GM18508 (cell line): ENCODE results near the gene ZNF670.
"Not testable (repeated sequence)": the region's sequence is repeated elsewhere in the genome, so short reads cannot be mapped to it uniquely, and the experiment has no call there.

ENCODE experiments used
- ATAC-seq: cut with Tn5 transposase; IDR thresholded peaks from one replicate; pipeline ENCODE4 v1.9.1; 2021; ENCODE audit warnings: moderate number of reproducible peaks; ENCODE audit not compliant: insufficient read depth, unreplicated experiment

The ZNF670 gene

DNA sequence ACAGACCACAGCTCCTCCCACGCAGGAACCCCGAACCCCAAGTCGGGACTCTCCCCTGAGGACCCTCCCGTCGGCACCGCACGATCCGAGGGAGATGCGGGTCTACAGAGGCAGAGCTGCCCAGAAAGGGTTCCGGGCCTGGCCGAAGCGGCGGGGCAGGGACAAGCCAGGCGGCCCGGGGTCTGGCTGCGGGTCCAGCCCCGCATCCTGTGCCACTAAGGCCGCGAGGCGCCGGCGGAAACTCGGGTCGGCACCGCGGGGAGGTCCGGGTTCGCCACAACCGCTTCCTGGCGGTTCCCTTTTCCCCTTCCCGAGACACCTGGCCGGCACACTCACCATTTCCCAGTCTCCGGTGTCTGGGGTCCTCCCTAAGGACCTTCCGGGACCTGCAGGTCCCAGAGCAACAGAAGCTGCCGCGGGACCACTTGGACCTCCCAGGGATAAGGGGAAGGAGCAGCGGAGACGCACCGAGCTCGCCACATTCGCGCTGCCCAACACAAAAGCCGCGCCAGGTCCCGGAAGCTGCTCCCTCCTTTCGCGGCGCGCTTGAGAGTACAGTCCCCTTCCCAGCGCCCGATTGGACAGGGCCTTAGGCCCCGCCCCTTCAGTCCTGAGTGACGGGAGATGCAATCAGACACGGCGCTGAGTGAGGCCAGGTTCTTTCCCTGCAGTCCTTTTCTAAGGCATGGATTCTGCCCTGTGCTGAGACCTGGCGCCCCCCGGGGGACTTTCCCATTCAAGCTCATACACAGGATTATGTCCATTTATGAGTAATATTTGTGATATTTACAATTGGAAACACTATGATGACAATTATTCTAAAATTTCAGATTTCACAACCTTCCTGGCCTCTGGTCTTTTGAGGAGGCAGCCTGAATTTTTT, at the start of gene ZNF670:
TSS of gene ZNF670 (minus strand) at position 554 of the 883 bp plus-strand sequence. CDS start at position 339, 215 bp downstream.
- peak; percentile 97 for ATAC-seq

GRCh38 chr1:247127519-247128282, 49.1 kb upstream of the ZNF670 start:
- not testable (repeated sequence) for ATAC-seq

- ATAC-seq: peak; percentile 27
These were observed 48.0 kb upstream of the ZNF670 start for GRCh38 chr1:247126601-247127000.

- ATAC-seq: peak; percentile 97
These were observed 47.6 kb upstream of the ZNF670 start for GRCh38 chr1:247126166-247126565.

GRCh38 chr1:247121382-247121781, 42.8 kb upstream of the ZNF670 start:
- no peak for ATAC-seq

- ATAC-seq: not testable (repeated sequence)
These were observed 41.7 kb upstream of the ZNF670 start for GRCh38 chr1:247120408-247120668.

DNA sequence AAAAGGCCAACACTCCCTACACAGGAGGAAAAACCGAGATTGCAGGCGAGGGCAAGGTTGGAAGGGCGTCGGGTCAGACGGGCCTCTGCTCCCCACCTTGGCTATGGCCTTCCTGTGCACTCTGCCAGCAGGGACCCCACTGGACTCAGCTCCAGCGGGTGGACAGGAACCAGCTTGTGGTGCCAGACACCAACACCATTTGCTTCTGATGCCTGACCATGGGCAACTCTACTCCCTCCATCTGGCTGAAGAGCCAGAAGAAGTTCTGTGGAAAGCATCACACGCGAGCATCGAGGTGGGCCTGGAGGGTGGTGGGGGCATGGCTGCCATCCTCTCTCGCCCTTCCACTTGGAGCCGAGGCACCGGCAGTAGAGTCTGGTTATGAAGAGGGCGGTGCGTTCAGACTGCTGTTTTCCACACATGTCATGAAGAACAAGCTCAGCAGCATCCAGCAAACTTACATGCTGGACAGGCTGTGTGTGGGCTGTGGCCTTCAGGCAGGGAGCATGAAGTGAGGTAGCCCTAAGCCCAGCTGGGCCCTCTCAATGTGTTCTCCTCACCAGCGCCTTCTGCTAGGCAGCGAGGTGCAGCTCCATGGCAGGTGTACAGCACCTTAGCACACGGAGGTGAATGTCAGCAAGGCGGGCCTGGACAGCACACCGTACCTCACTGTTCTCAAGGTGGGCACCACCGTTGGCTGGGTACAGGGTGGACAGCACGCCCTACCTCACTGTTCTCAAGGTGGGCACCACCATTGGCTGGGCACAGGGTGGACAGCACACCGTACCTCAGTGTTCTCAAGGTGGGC, 41.2 kb upstream of the ZNF670 start:
- no peak for ATAC-seq

GRCh38 chr1:247118946-247119446, 40.4 kb upstream of the ZNF670 start:
- ATAC-seq: no peak

- no peak for ATAC-seq
These were observed 36.9 kb upstream of the ZNF670 start for GRCh38 chr1:247115545-247115944.

DNA sequence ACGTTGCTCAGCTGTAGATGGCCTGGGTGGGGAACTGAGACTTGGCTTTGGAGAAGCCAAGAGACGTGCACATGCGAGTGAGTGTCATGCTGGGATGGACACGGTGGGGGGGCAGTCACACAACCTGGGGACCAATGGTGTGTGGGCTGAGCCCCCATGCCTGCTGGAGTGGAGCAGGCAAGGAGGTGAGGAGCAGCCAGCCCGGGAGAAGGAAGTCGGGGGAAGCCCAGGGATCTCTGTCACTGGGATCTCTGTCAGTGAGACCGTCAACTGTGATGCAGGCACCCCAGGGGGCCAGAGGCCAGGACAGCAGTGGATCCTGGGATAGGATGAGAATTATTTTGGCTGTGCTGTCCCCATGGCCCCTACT, 36.5 kb upstream of the ZNF670 start:
- ATAC-seq: no peak

DNA sequence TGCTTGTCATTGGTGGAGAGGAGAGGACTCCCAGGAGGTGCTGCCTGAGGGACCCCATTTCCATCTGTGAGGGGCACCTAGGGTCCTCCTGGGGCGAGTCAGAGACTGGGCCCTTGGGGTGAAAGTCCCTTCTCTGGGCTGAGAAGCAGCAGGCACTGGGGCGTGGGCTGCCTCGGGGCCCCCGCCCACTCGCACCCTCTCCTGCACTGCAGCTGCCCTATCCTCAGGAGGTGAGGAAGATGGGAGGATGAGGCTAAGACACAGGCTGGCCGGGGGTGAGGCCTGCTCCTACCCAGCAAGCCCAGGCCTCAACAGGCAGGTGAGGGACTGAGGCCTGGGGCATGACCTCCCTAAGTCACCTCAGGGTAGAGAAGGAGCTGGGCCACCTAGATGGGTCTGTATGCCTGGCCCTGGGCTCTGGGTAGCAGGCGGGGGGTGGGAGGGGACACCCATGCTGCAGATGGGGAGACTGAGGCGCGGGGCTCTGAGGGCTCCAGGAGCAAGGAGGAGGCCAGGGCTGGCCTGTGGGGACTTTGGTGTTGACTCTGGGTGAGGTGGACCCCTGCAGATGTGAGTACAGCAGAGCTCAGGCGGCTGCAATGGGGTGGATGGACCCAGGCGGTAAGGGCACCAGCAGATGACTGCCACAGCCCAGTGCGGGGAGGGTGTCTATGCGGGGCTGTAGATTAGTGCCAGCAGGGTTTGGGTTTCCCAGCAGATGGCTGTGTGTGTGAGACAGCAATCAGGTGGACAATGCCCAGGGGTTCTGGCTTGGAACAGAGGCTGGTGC, 35.9 kb upstream of the ZNF670 start:
- ATAC-seq: no peak

- no peak for ATAC-seq
These were observed 35.2 kb upstream of the ZNF670 start for GRCh38 chr1:247113733-247114271.

- no peak for ATAC-seq
These were observed 34.5 kb upstream of the ZNF670 start for GRCh38 chr1:247113094-247113497.

DNA sequence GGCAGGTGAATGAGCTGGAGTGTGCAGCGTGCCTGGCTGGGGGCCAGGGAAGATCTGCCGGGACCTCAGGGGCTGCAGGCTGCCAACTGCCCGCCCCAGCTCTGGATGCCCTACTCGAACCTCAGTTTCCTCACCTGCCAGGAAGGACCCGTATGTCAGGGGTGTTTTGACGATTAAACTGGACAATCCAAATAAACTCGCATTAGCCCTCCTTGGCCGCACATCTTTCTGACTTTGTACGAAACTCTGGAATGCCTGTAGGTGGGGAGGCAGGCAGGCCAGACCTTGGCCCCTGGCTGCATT, 33.8 kb upstream of the ZNF670 start:
- no peak for ATAC-seq

GRCh38 chr1:247111700-247112478, 33.3 kb upstream of the ZNF670 start:
- ATAC-seq: no peak

DNA sequence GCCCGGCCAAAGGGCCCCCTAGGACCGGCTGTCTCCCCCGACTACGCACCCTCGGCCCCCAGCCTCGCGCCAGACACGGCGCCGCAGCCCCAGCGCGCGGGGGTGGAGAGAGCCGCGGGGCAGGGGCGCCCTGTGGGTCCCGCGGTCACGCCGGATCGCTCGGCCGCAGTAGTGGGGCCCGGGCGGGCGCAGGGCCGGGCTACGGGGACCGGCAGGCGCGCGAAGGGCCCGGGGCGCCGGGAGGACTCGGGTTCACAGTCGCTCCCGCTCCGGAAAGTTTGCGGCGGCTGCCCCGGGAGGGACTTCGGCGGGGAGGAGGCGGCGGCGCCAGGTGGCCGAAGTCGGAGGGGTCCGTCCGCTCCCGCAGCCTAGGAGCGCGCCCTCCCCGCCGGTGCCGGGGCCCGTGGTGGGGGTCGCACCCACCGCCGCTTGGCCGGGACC, 32.7 kb upstream of the ZNF670 start:
- ATAC-seq: no peak

DNA sequence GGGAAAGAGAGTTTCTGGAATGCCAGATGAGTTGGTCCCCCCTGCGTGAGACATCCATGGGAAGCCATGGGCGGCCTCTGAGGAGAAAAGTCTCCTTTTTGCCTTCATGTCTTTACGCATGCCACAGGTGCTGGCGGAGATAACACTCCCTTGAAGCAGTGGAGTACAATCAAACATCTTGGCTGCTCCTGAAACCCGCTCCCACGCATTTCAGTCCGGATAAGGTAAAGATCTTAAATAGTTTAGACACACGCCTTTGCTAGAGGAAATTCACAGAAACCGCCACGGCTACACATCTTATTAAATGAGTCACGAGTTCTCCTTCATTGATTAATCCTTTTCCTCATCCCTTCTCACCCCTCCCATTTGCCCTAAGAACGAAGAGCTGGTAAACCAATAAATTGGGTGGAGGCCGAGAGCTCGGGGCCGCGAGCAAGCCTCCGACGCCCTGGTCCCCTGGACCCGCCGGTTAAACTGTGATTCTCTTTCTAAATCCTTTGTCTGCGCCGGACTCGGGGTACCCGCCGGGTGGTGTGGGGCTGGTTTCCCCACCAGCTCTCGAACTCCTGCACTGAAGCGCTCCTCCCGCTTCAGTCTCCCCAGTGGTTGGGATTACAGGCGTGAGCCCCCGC, 32.1 kb upstream of the ZNF670 start:
- no peak for ATAC-seq

GRCh38 chr1:247107694-247108093, 29.1 kb upstream of the ZNF670 start:
- ATAC-seq: no peak

- ATAC-seq: no peak
These were observed 27.4 kb upstream of the ZNF670 start for GRCh38 chr1:247105966-247106365.
